ENCODE measurements around the gene PUSL1.

The PUSL1 gene

GRCh38 chr1:1307923-1308755 lies at the start of gene PUSL1, which contains the start of gene ACAP3:
Gene PUSL1, plus strand, starts transcription at chr1:1308597. Its CDS starts 47 bp downstream, at chr1:1308644.
Gene ACAP3, minus strand, starts transcription at chr1:1307930. Its CDS starts 115 bp downstream, at chr1:1307815.
- DNase-seq, result peak; percentile 74 to 87

GRCh38 chr1:1259119-1259488 lies 49.3 kb upstream of the PUSL1 start:
- no peak for DNase-seq

GRCh38 chr1:1259540-1259939 lies 48.9 kb upstream of the PUSL1 start:
- DNase-seq, result no peak

- DNase-seq, result no peak
Observed at GRCh38 chr1:1259951-1260600, 48.3 kb upstream of the PUSL1 start.

GRCh38 chr1:1260843-1261560 lies 47.4 kb upstream of the PUSL1 start:
- DNase-seq, result no peak

GRCh38 chr1:1262071-1262470 lies 46.3 kb upstream of the PUSL1 start:
- no peak for DNase-seq

GRCh38 chr1:1262758-1263157 lies 45.6 kb upstream of the PUSL1 start:
- no peak for DNase-seq

GRCh38 chr1:1264026-1264425 lies 44.4 kb upstream of the PUSL1 start:
- DNase-seq, result no peak

GRCh38 chr1:1264868-1265272 lies 43.5 kb upstream of the PUSL1 start:
- DNase-seq, result no peak

- DNase-seq, result no peak
Observed at GRCh38 chr1:1267488-1268283, 40.7 kb upstream of the PUSL1 start.

GRCh38 chr1:1268284-1268682 lies 40.1 kb upstream of the PUSL1 start:
- DNase-seq, result no peak

GRCh38 chr1:1270813-1271212 lies 37.6 kb upstream of the PUSL1 start:
- DNase-seq, result no peak

- DNase-seq, result no peak
Observed at GRCh38 chr1:1272341-1273208, 35.8 kb upstream of the PUSL1 start.

- DNase-seq, result no peak
Observed at GRCh38 chr1:1273209-1273511, 35.2 kb upstream of the PUSL1 start.

GRCh38 chr1:1273512-1274298 lies 34.7 kb upstream of the PUSL1 start, which contains the start of gene UBE2J2:
Gene UBE2J2, minus strand, starts transcription at chr1:1273854. Its CDS starts 5,862 bp downstream, at chr1:1267992.
- peak; percentile 65 to 86 for DNase-seq

- DNase-seq, result no peak
Observed at GRCh38 chr1:1274299-1274930, 34.0 kb upstream of the PUSL1 start.

GRCh38 chr1:1274931-1275431 lies 33.4 kb upstream of the PUSL1 start:
- DNase-seq, result no peak

GRCh38 chr1:1275836-1276235 lies 32.6 kb upstream of the PUSL1 start:
- no peak for DNase-seq

GRCh38 chr1:1278620-1279019 lies 29.8 kb upstream of the PUSL1 start:
- no peak for DNase-seq

- no peak for DNase-seq
Observed at GRCh38 chr1:1279028-1279427, 29.4 kb upstream of the PUSL1 start.

Measured in SHP77 (cell line).